Cardiac muscle cell (in vitro differentiated cells and primary cell): ENCODE results near the gene TMEM263. TPM values are rescaled to one million over a fixed set of nuclear protein-coding genes. Genes with fewer than 3 reads are reported as not detected.

Experiments
- DNase-seq, 2 donors: peaks; one replicate each; pipeline versions ENCODE4 v3.0.0 to v3.0.0-alpha.2; 2010 to 2017; ENCODE audit warnings: low read depth in 1 of 2, low spot score in 1 of 2
- H3K27ac ChIP-seq: fragments of 200-600 bp; sonication (generic); 2 replicates; pipeline ENCODE4 v1.5.1; 2016
- H3K27me3 ChIP-seq: fragments of 200-600 bp; sonication (generic); 2 replicates; pipeline ENCODE4 v1.6.0; 2016; ENCODE audit warnings: control low read depth
- H3K36me3 ChIP-seq: fragments of 200-600 bp; sonication (generic); 2 replicates; pipeline ENCODE4 v1.5.1; 2016; ENCODE audit warnings: control low read depth
- H3K4me1 ChIP-seq: fragments of 200-600 bp; sonication (generic); 2 replicates; pipeline ENCODE4 v1.8.1; 2017; ENCODE audit warnings: low read depth, mild to moderate bottlenecking, mixed run types
- H3K4me3 ChIP-seq: fragments of 200-600 bp; sonication (generic); 2 replicates; pipeline ENCODE4 v1.5.1; 2016; ENCODE audit warnings: mild to moderate bottlenecking
- H3K9me3 ChIP-seq: fragments of 200-600 bp; sonication (generic); 2 replicates; pipeline ENCODE4 v1.5.1; 2017; ENCODE audit warnings: low read depth, mild to moderate bottlenecking, control low read depth
- CTCF ChIP-seq: IDR thresholded peaks from 2 replicates; pipeline ENCODE4 v1.5.1; 2012; ENCODE audit warnings: low read depth, mild to moderate bottlenecking, low read length
- polyA plus RNA-seq: library from polyadenylated mRNA; unstranded; fragments of >200 nt; fragmentation: Nextera tagmentation; extraction: Ambion mirVana; gene quantifications from 2 replicates; pipeline ENCODE4 v1.2.1, GENCODE V29; 2016
- total RNA-seq: library from RNA; depleted of rRNA; stranded (reverse); fragments of >200 nt; gene quantifications from 2 replicates; pipeline ENCODE4 v1.2.3, GENCODE V29; 2016

The TMEM263 gene
- total and polyA plus RNA-seq, 2 experiments from 2014 or later: 77.8 to 87.4 TPM

- Histone ChIP-seq H3K27me3 (no peaks in the 10 kb centered on the region), H3K36me3 (peaks cover 3% of the 10 kb centered on the region), H3K4me3 (no peak overlapping the region), H3K27ac (peak overlapping the region; percentile 65), H3K9me3 (no peaks in the 10 kb centered on the region), H3K4me1 (peaks cover 11% of the 10 kb centered on the region)
- DNase-seq: no peak
- no peak for TF ChIP-seq CTCF
These were observed 61.3 kb downstream of the TMEM263 start for GRCh38 chr12:107017042-107017441.

GRCh38 chr12:107019546-107019945 is 63.8 kb downstream of the TMEM263 start:
- no peak for TF ChIP-seq CTCF

More at GRCh38 chr12:107019546-107019945, 63.8 kb downstream of the TMEM263 start:
- H3K27ac ChIP-seq: no peak overlapping the region
- no peaks in the 10 kb centered on the region for H3K9me3 ChIP-seq
- no peak overlapping the region for H3K4me3 ChIP-seq
- peaks cover 3% of the 10 kb centered on the region for H3K36me3 ChIP-seq
- no peak for DNase-seq
- no peaks in the 10 kb centered on the region for H3K27me3 ChIP-seq
- H3K4me1 ChIP-seq: peaks cover 11% of the 10 kb centered on the region

Other genes starting within 250 kb of the TMEM263 start
- gene RIC8B, start 181.2 kb upstream of the TMEM263 start, total RNA-seq: 13.9 and 16.6 TPM in 2 replicates
- 15.7 and 29.8 TPM in 2 replicates for gene RIC8B, start 181.2 kb upstream of the TMEM263 start, polyA plus RNA-seq
- 32.0 and 52.0 TPM in 2 replicates for gene MTERF2, start 31.2 kb downstream of the TMEM263 start, total RNA-seq
- 66.1 and 84.8 TPM in 2 replicates for gene MTERF2, start 31.2 kb downstream of the TMEM263 start, polyA plus RNA-seq
- 36.5 and 55.1 TPM in 2 replicates for gene CRY1, start 137.6 kb downstream of the TMEM263 start, total RNA-seq
- gene CRY1, start 137.6 kb downstream of the TMEM263 start, polyA plus RNA-seq: 23.3 and 31.9 TPM in 2 replicates